HG03025 (cell line): ENCODE results near the gene MGAT3.
"Not testable (repeated sequence)": the region's sequence is repeated elsewhere in the genome, so short reads cannot be mapped to it uniquely, and the experiment has no call there.

Experiments
- ATAC-seq: cut with Tn5 transposase; IDR thresholded peaks from one replicate; pipeline ENCODE4 v1.9.1; 2021; ENCODE audit warnings: mild to moderate bottlenecking, moderate library complexity; ENCODE audit not compliant: unreplicated experiment, low FRiP score

The MGAT3 gene

DNA sequence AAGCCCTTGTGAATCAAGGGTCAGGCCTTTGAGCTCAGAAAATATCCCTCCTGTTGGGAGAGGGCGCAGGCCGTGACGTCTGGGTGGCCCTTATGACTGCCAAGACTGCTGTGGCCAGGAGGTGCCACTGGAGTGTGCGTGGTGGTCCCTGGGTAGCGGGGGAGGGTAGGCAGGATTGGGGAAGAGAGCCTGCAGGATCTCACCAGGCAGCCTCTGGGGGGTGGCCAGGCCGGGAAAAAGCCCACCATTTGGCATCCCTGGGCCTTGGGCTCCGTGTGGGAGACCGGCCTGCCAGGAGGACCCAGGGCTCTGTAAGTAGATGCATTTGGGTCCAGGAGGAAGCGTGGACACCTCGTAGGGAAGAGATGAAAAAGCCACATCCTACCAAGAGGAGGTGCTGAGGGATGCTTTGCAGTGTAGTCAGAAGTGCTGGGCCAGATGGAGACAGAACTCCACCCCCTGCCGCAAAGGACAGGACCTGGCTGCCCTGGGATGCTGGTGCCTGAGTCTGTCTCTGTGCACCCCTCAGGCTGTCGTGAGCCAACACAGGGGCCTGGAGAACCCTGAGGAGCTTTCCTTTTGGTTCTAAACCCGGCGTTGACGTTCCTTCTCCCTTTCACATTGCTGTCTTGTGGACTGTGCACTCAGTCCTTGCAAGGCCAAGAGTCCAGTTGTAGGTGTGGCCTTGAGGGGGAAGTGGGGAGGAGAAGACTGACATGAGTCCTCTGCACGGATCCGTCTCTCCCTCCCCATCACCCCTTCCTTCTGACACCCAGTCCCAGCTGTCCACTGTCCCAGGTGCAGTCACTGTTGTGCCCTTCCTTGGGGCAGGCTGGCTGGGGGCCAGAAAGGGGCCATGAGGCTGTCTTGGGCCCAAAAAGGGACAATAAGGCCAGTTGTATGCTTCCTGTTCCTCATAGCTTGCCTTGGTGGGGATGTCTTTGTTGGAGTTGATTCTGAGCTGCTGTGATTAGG is 32.6 kb downstream of the MGAT3 start:
- no peak for ATAC-seq

DNA sequence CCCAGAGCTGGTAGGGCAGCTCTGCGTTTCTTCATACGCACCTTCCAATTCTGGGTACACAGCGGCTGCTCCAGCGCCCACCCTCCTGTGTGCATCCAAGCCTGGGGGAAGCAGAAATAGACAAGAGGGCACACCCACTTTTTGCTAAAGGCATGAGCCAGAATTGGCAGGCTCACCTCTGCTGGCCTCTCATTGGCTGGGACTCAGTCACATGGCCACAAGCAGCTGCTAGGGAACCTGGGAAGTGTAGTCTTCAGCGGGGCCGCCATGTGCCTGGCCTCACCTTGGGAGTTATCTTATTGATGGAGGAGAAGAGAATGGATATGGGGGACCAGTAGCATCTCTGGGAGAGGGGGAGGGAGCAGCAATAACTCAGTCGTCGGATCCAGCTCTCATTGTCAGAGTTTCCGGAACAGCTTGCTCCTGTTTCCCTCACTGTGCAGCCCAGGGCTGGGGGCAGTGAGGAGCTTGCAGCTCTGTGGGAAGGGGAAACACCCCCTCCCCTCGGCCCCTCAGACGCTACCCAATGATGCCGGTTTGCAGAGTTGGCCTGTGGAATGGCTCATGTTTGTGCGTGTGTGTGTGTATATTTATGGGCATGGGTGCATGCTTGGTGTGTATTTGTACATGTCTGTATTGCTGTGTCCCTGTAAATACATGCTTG is 33.5 kb downstream of the MGAT3 start:
- ATAC-seq: peak; percentile 70

DNA sequence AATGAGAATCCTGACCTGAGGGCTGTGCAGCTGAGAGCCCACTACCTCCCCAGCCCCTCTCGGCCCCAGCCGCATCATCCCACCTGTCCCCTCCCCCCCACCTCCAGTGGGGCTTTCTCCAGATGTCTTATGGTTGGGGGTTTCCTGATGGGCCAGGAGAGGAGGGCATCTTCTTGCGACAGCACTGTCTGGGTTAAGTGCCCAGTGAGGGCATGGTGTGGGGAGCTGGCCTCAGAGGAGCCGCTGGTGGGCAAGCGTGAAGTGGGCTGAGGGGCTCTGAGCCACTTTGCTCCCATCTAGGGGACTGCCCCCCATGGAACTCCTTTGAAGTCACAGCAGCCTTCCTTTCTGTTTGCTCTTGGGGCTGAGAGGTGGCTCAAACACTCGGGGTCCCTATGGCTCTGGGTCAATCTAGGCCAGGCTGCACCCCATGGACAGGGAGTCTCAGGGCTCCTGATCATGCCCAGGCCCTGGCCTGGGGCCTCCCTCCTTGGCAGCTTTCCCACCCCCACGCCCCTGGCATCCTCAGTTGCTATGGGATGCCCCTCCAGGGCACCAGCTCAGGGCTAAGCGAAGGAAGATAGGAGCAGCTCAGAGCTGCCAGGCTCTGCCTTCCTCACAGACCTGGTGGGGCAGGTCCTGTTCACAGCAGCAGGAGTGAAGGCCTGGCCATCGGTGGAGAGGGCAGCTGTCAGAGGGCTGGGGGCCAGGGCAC is 34.3 kb downstream of the MGAT3 start:
- no peak for ATAC-seq

DNA sequence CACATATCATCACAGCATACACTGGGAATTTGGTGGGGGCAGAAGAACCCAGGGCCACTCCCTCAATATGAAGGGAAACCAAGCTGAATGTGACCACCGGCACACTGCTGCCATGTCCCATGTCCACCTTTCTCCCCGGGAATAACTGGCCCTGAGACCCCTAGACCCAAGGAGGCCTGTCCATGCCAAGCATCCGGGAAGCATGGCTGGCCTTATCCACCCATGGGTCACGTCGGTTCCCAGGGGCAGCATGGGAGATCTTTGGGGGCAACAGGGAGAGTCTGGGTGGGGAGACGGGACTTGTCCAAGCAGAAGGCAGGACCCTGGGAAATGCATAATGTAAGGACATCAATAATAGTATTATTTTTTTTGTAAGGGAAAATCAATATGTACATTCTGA is 34.9 kb downstream of the MGAT3 start:
- ATAC-seq: no peak

DNA sequence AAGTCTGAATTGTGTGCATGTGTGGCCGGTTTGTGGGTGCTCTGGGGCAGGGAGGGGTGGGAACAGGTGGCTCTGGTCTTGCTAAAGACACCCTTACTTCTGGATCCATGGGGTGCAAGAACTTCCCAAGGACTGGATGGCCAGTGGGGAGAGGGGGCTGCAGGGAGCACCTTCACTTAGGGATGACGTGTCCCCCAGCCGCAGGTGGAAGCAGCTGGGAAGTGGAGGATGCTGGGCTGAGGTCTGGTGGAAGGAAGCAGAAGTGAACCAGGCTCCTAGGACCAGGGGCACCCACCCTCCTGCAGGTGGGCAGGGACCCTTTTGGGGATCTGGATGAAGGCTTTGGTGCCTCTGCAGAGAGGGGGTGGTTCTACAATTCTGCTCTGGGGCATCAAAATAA is 35.4 kb downstream of the MGAT3 start:
- ATAC-seq: no peak

DNA sequence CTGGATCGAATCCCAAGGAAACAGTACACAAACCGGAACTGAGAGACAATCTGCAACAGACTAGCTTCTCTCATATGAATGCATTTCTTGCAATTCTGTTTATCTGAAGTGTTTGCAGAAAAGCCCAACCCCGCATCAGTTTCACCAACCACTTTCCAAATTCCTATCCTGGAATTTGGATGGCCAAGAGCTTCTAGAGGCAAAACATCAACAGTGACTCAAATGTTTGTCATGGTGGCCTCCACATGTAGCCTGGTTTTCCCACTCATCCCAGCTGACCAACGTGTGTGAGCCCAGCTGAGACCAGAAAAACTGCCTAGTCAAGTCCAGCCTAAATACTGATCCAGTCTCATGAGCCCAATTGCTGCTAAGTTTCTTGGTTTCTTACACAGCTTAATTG is 36.9 kb downstream of the MGAT3 start:
- ATAC-seq: no peak

DNA sequence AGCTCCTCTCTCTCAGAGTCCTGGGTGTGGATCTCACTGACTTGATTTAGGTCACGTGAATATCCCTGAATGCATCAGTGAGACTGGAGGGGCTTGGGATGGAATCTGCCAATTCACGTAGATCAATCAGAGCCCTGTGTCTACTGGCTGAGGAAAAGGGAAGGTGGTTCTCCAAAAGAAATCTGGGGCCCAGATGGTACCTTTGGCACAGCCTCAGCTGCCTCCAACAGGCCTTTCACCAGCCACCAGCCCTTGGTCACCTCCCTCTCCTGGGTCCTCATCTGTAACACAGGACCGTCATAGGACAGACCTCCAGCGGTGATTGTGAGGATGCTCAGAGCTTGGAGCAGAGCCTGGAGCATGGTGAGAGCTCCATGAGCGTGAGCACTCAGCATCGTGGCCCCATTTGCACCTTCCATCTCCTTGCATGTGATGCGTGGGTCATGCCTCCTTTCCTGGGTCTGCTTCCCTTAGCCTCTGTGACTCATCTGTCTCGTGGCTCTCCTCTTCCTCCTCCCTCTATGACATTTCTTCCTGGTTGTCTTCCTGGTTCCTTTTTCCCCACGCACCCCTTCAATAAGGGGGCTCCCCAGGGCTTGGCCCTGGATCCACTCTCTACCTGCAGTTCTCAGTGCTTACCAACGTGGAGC is 37.8 kb downstream of the MGAT3 start:
- no peak for ATAC-seq

DNA sequence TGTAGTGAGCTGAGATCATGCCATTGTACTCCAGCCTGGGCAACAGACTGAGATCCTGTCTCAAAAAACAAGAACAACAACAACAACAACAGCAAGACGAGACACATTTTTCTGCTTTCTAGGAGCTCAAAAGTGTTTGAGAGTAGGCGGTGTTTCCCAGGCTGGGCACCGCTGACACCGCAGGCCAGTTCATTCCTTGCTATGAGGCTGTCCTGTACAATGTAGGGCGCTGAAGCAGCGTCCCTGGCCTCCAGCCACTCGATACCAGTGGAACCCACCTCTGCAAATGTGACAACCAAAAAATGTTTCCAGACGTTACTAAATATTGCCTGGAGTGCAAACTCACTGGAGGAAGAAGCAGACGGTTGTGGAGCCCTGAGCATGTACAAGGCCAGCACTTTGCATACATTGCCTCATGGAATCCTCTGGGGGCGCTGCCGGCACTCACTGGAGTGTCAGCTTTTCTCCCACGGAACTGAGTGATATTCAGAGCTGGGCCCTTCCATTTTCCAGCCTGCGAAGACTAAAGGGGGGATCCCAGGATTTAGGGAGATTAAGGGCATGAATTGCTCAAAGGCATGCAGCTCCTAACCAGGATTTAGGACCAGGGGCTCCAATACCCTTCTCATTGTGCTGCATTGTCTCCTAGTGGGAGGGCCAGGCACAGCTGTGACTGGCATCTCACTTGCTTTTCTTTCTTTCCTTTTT is 39.5 kb downstream of the MGAT3 start:
- no peak for ATAC-seq

DNA sequence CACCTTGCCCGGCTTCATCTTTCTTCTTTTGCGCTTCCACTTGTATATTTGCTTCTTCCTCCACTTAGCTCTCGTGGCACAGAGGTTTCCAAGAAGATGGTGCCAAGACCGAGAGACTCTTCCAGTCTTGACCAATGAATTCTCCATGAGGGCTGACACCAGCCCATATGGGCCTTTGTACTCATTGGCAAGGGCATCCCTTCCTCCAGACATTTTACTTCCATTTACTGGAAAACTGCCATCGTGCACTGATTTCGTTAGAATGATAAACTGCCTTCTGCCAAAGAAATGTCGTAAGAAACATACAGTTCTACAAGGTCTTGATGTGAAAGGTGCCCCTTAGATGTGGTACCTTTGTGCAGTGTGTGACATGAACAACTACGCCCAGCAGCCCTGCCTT is 40.6 kb downstream of the MGAT3 start:
- ATAC-seq: no peak

DNA sequence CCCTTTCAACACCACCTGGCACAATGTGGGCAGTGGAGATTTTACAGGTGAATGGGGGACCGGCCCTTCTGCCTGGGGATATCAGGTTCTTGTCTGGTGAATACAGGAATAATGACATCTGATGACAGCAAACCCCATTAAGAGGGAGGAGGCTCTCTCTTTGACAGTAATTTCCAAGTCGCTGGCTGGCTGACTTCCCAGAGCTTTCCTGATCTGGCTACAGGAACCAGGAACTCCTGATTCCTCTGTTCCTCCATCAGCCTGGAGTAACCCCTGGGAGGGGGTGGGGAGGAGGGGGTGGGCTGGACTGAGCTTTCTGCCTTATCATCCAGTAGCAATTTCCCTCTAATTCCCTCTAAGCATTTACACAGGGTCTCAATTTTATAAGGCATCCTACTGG is 41.6 kb downstream of the MGAT3 start:
- no peak for ATAC-seq

DNA sequence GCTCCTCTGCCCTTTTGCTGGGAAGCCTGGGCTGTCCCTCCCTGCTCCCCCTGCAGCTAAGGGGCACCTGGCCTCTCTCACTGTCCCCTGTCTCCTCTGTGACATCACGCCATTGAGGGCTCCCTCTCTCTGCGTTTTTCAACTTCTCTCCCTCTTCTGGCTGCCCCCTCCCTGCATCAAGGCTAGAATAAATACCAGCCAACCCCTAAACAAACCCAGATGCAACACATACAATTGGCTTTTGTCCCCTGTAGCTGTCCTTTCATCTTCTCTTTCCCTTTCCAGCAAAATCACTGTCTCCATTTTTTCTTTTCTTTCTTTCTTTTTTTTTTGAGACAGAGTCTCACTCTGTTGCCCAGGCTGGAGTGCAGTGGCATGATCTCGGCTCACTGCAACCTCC is 42.0 kb downstream of the MGAT3 start:
- no peak for ATAC-seq

DNA sequence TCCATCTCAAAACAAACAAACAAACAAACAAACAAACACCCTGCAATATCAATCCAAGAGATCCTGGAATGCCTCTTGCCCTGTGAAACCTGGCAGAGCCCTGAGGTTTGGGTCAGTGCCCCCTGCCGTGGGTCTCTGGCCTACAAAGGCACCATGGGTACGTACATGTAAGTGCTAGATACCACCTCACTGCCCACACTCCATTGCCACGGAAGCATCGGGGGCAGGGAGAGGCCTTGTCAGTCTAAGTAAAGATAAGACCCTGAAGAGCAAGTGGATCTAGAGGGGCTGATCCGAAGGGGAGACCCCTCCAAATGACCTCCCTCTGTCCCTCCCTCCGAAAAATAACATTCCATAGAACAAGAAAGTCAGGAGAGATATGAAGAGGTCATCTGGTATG is 43.3 kb downstream of the MGAT3 start:
- no peak for ATAC-seq

DNA sequence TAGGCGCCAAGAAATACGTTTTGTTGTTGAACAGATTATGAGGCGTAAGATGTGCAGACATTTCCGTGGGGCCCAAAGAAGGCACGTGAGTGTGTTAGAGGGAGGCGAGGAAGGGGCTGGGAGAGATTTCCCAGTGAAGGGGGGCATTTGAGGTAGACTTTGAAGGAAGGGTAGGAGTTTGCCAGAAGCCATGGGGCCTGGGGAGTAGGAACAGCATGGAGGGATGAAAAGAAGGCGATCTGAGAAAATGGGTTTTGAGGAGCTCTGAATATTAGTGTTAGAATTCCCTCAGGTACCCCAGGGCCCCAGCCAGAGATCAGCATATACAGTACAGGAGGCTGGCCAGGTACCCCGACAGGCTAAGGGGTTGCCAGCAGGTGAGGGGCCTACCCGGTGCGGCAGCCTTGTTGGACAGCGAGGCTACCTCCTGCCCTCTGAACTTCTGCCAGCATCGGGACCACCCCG is 44.9 kb downstream of the MGAT3 start:
- peak; percentile 19 for ATAC-seq

DNA sequence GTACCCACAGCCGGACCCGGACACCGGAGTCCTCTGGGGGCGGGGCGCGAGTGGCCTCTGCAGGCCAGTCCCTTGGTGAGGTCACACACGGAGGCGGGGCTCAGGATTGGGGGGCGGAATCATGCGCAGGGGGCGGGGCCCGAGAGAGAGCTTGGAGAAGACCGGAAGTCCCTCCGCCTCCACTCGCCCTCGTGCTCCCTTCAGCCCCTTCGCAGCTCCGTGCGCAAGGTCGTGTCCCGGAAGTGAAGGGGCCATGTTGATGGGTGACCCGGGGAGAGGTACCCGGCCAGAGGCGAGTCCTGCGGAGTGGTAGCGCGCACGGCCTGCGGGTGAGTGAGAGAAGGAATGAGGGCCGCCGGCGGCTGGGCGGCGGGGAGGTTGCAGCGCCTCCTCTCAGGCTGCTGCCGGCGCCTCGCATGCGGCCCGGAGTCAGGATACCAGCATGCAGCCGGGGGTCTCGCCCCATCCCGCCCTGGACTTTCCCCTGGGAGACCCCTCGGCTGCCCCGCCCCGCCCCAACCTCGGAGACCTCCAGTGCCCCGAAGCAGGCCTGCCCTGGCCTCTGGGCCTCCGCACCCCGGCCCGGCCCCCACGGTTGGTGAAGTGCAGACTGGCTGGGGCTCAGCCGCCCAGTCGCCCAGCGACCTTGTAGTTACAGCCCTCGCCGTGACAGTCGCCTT is 45.4 kb downstream of the MGAT3 start, which contains the start of gene MIEF1:
Gene MIEF1 (plus strand): TSS at position 182 of the 680 bp plus-strand sequence. CDS start 9,005 bp downstream, outside the sequence.
- ATAC-seq: peak; percentile 75

DNA sequence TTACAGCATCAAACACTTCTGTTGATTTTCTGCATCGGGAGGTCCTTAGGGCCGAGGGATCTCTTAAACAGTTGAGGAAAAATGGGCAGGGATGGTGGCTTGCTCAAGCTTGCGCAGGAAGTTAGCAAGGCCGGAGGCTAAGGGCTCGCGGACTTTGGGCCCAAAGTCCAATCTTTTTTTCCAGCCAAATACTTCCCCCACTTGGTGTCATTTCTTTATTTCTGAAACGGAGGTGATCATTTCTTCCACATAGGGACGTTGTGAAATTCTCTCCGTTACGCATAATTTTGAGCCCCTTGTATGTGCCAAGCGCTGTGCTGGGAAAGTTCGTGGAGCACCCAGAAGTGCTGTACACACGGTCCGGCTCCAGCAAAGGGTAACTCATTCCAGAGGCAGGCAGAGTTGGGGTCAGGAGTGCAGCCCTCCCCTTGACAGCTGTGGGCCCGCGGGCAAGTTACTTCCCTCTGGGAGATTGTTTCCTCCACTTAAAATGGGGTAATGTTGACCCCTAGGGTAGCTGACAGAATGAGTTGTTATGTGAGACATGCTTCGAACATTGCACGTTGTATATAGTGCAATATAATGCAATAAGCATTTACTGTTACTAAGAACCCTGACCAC is 46.1 kb downstream of the MGAT3 start:
- ATAC-seq: peak; percentile 11

DNA sequence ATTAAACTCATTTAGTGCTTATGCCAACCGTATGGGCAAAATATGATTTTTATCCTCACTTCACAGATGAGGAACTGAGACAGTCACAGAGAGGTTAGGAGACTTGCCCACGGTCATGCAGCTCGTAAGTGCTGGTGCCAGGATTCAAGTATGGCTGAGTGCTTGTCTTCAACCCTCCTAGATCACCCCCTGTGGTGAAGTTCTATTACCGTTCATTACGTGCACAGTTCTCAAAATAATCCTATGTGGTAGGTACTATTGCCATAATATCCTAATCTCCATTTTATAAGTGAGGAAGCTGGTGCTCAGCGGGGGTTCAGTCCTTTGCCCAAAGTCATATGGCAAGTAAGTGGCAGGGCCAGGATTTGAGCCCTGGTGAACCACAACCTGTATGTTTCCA is 46.8 kb downstream of the MGAT3 start:
- ATAC-seq: no peak

DNA sequence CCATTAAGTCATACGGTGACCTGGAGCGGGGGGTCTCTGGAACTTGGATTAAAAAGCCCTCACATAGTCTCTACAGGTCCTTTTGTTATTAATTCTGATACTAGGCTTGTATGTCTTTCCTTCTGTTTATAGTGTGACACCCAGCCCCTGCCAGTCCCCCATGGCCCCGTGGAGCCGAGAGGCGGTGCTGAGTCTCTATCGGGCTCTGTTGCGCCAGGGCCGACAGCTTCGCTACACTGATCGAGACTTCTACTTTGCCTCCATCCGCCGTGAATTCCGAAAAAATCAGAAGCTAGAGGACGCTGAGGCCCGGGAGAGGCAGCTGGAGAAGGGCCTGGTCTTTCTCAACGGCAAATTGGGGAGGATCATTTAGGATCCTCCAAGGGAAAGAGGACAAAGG is 47.3 kb downstream of the MGAT3 start:
- no peak for ATAC-seq

DNA sequence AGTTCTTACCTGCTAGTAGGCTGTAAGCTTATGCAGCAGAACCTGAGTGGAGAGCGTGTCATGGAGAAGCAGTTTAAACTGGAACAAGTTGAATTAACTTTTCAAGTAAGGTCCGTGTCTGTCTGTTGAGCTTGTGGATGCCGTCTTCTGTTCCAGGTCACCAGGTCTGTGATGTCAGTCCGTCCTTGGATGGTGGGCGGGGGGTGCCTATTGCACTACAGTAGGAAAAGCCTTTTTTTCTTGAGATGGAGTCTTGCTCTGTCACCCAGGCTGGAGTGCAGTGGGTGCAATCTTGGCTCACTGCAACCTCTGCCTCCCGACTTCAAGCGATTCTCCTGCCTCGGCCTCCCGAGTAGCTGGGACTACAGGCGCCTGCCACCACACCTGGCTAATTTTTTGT is 50.2 kb downstream of the MGAT3 start:
- ATAC-seq: not testable (repeated sequence)

DNA sequence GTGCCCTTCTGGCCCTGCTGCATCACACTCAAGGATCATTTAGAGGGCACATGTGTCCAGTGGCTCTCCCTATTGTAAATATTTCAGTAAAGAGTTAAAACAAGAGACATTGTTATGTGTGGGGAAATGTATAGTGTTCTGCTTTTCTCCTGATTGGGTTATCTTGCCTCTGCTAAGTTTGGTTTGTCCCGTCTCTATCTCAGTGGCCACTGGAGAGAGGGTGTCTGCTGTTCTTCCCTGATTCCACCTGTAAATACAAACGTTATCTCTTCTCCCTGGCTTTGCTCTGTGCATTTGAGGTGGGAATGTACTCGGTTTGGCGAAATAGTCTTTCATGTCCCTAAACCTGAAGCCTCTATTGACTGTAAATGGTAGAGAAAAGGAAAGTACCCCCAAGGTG is 51.6 kb downstream of the MGAT3 start:
- ATAC-seq: no peak
